GM18520 (cell line): ENCODE data around the gene PAIP2.

Experiments
- ATAC-seq: cut with Tn5 transposase; IDR thresholded peaks from one replicate; pipeline ENCODE4 v1.9.1; 2021; ENCODE audit not compliant: unreplicated experiment

PAIP2 gene

GRCh38 chr5:139391570-139392323 is 50.1 kb downstream of the PAIP2 start:
- no peak for ATAC-seq

- no peak for ATAC-seq
Measured at GRCh38 chr5:139392324-139392677, 50.6 kb downstream of the PAIP2 start.

- ATAC-seq: peak; percentile 28
Measured at GRCh38 chr5:139392678-139393496, 51.2 kb downstream of the PAIP2 start.

- no peak for ATAC-seq
Measured at GRCh38 chr5:139393497-139394122, 52.0 kb downstream of the PAIP2 start.

GRCh38 chr5:139394123-139394653 is 52.5 kb downstream of the PAIP2 start:
- no peak for ATAC-seq

GRCh38 chr5:139394654-139395566 is 53.3 kb downstream of the PAIP2 start, which contains the start of gene PROB1:
Gene PROB1, minus strand, starts transcription at chr5:139395104. Its CDS starts 23 bp downstream, at chr5:139395081.
- ATAC-seq: no peak

GRCh38 chr5:139395844-139396640 is 54.4 kb downstream of the PAIP2 start:
- ATAC-seq: no peak

GRCh38 chr5:139396691-139397090 is 55.0 kb downstream of the PAIP2 start:
- ATAC-seq: no peak

GRCh38 chr5:139397921-139398320 is 56.3 kb downstream of the PAIP2 start:
- ATAC-seq: no peak

- peak; percentile 30 for ATAC-seq
Measured at GRCh38 chr5:139399501-139400121, 58.0 kb downstream of the PAIP2 start.

- ATAC-seq: no peak
Measured at GRCh38 chr5:139401546-139401945, 59.9 kb downstream of the PAIP2 start.

- no peak for ATAC-seq
Measured at GRCh38 chr5:139402561-139403158, 61.0 kb downstream of the PAIP2 start.

GRCh38 chr5:139403418-139403786 is 61.7 kb downstream of the PAIP2 start:
- ATAC-seq: no peak

GRCh38 chr5:139403787-139404483 is 62.3 kb downstream of the PAIP2 start, which contains the start of gene SPATA24:
Gene SPATA24, minus strand, starts transcription at chr5:139404089. Its CDS starts 29 bp downstream, at chr5:139404060.
- ATAC-seq: peak; percentile 65

- ATAC-seq: no peak
Measured at GRCh38 chr5:139404484-139404840, 62.8 kb downstream of the PAIP2 start.

GRCh38 chr5:139406963-139407362 is 65.3 kb downstream of the PAIP2 start:
- no peak for ATAC-seq

- ATAC-seq: no peak
Measured at GRCh38 chr5:139407517-139407916, 65.9 kb downstream of the PAIP2 start.

GRCh38 chr5:139408191-139408590 is 66.5 kb downstream of the PAIP2 start:
- ATAC-seq: no peak
